ENCODE results near the gene CACNB3.
"Not testable (repeated sequence)": the region's sequence is repeated elsewhere in the genome, so short reads cannot be mapped to it uniquely, and the experiment has no call there.

CACNB3 gene

GRCh38 chr12:48861111-48861510 is 42.8 kb downstream of the CACNB3 start:
- H3K27ac ChIP-seq (ENCODE audit: low read depth, low read length) = no peak overlapping the region
- H3K4me3 ChIP-seq (ENCODE audit: low read length) = no peak overlapping the region
- no peaks in the 10 kb centered on the region for H3K27me3 ChIP-seq (ENCODE audit: insufficient read depth, low read length)
- no peak overlapping the region for H3K9ac ChIP-seq (ENCODE audit: low read depth, low read length)
- peaks cover 26% of the 10 kb centered on the region; the same call in 1 of the 2 replicates for H3K4me1 ChIP-seq (ENCODE audit: insufficient read depth, low read length)
- H3K36me3 ChIP-seq (ENCODE audit: insufficient read depth, low read length) = peaks cover 44% of the 10 kb centered on the region
- H3K9me3 ChIP-seq (ENCODE audit: insufficient read depth, low read depth, low read length) = no peaks in the 10 kb centered on the region
- WGBS = 98% methylated on average over 2 of the region's 2 CpGs

- H3K27ac ChIP-seq (ENCODE audit: low read depth, low read length) = no peak overlapping the region
- H3K36me3 ChIP-seq (ENCODE audit: insufficient read depth, low read length) = peaks cover 39% of the 10 kb centered on the region
- peaks cover 28% of the 10 kb centered on the region; the same call in 1 of the 2 replicates for H3K4me1 ChIP-seq (ENCODE audit: insufficient read depth, low read length)
- no peak overlapping the region; the same call in 1 of the 2 replicates for H3K4me3 ChIP-seq (ENCODE audit: low read length)
- no peaks in the 10 kb centered on the region for H3K9me3 ChIP-seq (ENCODE audit: insufficient read depth, low read depth, low read length)
- peak overlapping the region; percentile 34; the same call in 1 of the 2 replicates for H3K9ac ChIP-seq (ENCODE audit: low read depth, low read length)
- 77% methylated on average over 4 of the region's 5 CpGs for WGBS
- H3K27me3 ChIP-seq (ENCODE audit: insufficient read depth, low read length) = no peaks in the 10 kb centered on the region
Measured at GRCh38 chr12:48862760-48863159, 44.5 kb downstream of the CACNB3 start.

- Histone ChIP-seq H3K4me3 (ENCODE audit: low read length) (no peak overlapping the region; the same call in none of the 2 replicates), H3K27me3 (ENCODE audit: insufficient read depth, low read length) (no peaks in the 10 kb centered on the region), H3K36me3 (ENCODE audit: insufficient read depth, low read length) (peaks cover 33% of the 10 kb centered on the region), H3K4me1 (ENCODE audit: insufficient read depth, low read length) (peaks cover 28% of the 10 kb centered on the region; the same call in 1 of the 2 replicates), H3K9ac (ENCODE audit: low read depth, low read length) (no peak overlapping the region), H3K27ac (ENCODE audit: low read depth, low read length) (no peak overlapping the region), H3K9me3 (ENCODE audit: insufficient read depth, low read depth, low read length) (no peaks in the 10 kb centered on the region)
- WGBS = 69% methylated on average over 4 of the region's 4 CpGs
Measured at GRCh38 chr12:48863291-48863690, 45.0 kb downstream of the CACNB3 start.

- H3K9me3 ChIP-seq (ENCODE audit: insufficient read depth, low read depth, low read length) = no peaks in the 10 kb centered on the region
- WGBS = under 1% methylated on average over 32 of the region's 32 CpGs
- peaks cover 23% of the 10 kb centered on the region for H3K36me3 ChIP-seq (ENCODE audit: insufficient read depth, low read length)
- H3K4me3 ChIP-seq (ENCODE audit: low read length) = peak within 1 kb of the TSS; percentile 81
- peak within 1 kb of the TSS; percentile 72 for H3K27ac ChIP-seq (ENCODE audit: low read depth, low read length)
- peaks cover 28% of the 10 kb centered on the region; the same call in 1 of the 2 replicates for H3K4me1 ChIP-seq (ENCODE audit: insufficient read depth, low read length)
- peak within 1 kb of the TSS; percentile 68 for H3K9ac ChIP-seq (ENCODE audit: low read depth, low read length)
- no peaks in the 10 kb centered on the region for H3K27me3 ChIP-seq (ENCODE audit: insufficient read depth, low read length)
Measured at GRCh38 chr12:48865281-48866051, 47.2 kb downstream of the CACNB3 start, which contains the start of gene RND1. Gene RND1 (minus strand): TSS chr12:48865870. CDS start chr12:48865767, 103 bp downstream.

- WGBS = 75% methylated on average over 6 of the region's 6 CpGs
- Histone ChIP-seq H3K9me3 (ENCODE audit: insufficient read depth, low read depth, low read length) (no peaks in the 10 kb centered on the region), H3K27me3 (ENCODE audit: insufficient read depth, low read length) (no peaks in the 10 kb centered on the region), H3K27ac (ENCODE audit: low read depth, low read length) (peak overlapping the region; percentile 72), H3K4me1 (ENCODE audit: insufficient read depth, low read length) (peaks cover 28% of the 10 kb centered on the region; the same call in 1 of the 2 replicates), H3K4me3 (ENCODE audit: low read length) (peak overlapping the region; percentile 81), H3K36me3 (ENCODE audit: insufficient read depth, low read length) (peaks cover 16% of the 10 kb centered on the region), H3K9ac (ENCODE audit: low read depth, low read length) (no peak overlapping the region)
Measured at GRCh38 chr12:48866052-48866711, 47.9 kb downstream of the CACNB3 start.

GRCh38 chr12:48868451-48868850 is 50.2 kb downstream of the CACNB3 start:
- WGBS = 82% methylated on average over 1 of the region's 2 CpGs
- H3K4me3 ChIP-seq (ENCODE audit: low read length) = no peak overlapping the region
- H3K9me3 ChIP-seq (ENCODE audit: insufficient read depth, low read depth, low read length) = no peaks in the 10 kb centered on the region
- H3K9ac ChIP-seq (ENCODE audit: low read depth, low read length) = no peak overlapping the region
- H3K4me1 ChIP-seq (ENCODE audit: insufficient read depth, low read length) = peaks cover 18% of the 10 kb centered on the region; the same call in 1 of the 2 replicates
- no peak overlapping the region for H3K27ac ChIP-seq (ENCODE audit: low read depth, low read length)
- no peaks in the 10 kb centered on the region for H3K27me3 ChIP-seq (ENCODE audit: insufficient read depth, low read length)
- no peaks in the 10 kb centered on the region for H3K36me3 ChIP-seq (ENCODE audit: insufficient read depth, low read length)

- Histone ChIP-seq H3K4me3 (ENCODE audit: low read length) (no peak overlapping the region), H3K27ac (ENCODE audit: low read depth, low read length) (no peak overlapping the region), H3K9me3 (ENCODE audit: insufficient read depth, low read depth, low read length) (no peaks in the 10 kb centered on the region), H3K4me1 (ENCODE audit: insufficient read depth, low read length) (peaks cover 11% of the 10 kb centered on the region; the same call in 1 of the 2 replicates), H3K9ac (ENCODE audit: low read depth, low read length) (no peak overlapping the region), H3K36me3 (ENCODE audit: insufficient read depth, low read length) (no peaks in the 10 kb centered on the region), H3K27me3 (ENCODE audit: insufficient read depth, low read length) (no peaks in the 10 kb centered on the region)
- WGBS = 89% methylated on average over 2 of the region's 2 CpGs
Measured at GRCh38 chr12:48869191-48869590, 50.9 kb downstream of the CACNB3 start.

GRCh38 chr12:48873096-48873495 is 54.8 kb downstream of the CACNB3 start:
- H3K4me3 ChIP-seq (ENCODE audit: low read length) = no peak overlapping the region
- no peaks in the 10 kb centered on the region for H3K9me3 ChIP-seq (ENCODE audit: insufficient read depth, low read depth, low read length)
- no peaks in the 10 kb centered on the region for H3K27me3 ChIP-seq (ENCODE audit: insufficient read depth, low read length)
- no peak overlapping the region for H3K9ac ChIP-seq (ENCODE audit: low read depth, low read length)
- H3K36me3 ChIP-seq (ENCODE audit: insufficient read depth, low read length) = no peaks in the 10 kb centered on the region
- no peaks in the 10 kb centered on the region for H3K4me1 ChIP-seq (ENCODE audit: insufficient read depth, low read length)
- H3K27ac ChIP-seq (ENCODE audit: low read depth, low read length) = no peak overlapping the region
- 94% methylated on average over 4 of the region's 4 CpGs for WGBS

GRCh38 chr12:48873534-48873933 is 55.2 kb downstream of the CACNB3 start:
- H3K4me3 ChIP-seq (ENCODE audit: low read length); H3K4me1 ChIP-seq (ENCODE audit: insufficient read depth, low read length); H3K36me3 ChIP-seq (ENCODE audit: insufficient read depth, low read length); H3K27ac ChIP-seq (ENCODE audit: low read depth, low read length); H3K9me3 ChIP-seq (ENCODE audit: insufficient read depth, low read depth, low read length); H3K9ac ChIP-seq (ENCODE audit: low read depth, low read length); H3K27me3 ChIP-seq (ENCODE audit: insufficient read depth, low read length): not testable (repeated sequence)
- 91% methylated on average over 8 of the region's 8 CpGs for WGBS

GRCh38 chr12:48875944-48876515 is 57.7 kb downstream of the CACNB3 start:
- H3K9me3 ChIP-seq (ENCODE audit: insufficient read depth, low read depth, low read length) = no peaks in the 10 kb centered on the region
- H3K4me3 ChIP-seq (ENCODE audit: low read length) = no peak overlapping the region
- no peak overlapping the region for H3K27ac ChIP-seq (ENCODE audit: low read depth, low read length)
- H3K9ac ChIP-seq (ENCODE audit: low read depth, low read length) = no peak overlapping the region
- 67% methylated on average over 4 of the region's 4 CpGs for WGBS
- H3K36me3 ChIP-seq (ENCODE audit: insufficient read depth, low read length) = no peaks in the 10 kb centered on the region
- no peaks in the 10 kb centered on the region for H3K27me3 ChIP-seq (ENCODE audit: insufficient read depth, low read length)
- H3K4me1 ChIP-seq (ENCODE audit: insufficient read depth, low read length) = 0 out of 2 replicates have a peak, but pooled peaks cover under 1% of the 10 kb centered on the region
